ENCODE data around the gene SATB1. TPM values are rescaled to one million over a fixed set of nuclear protein-coding genes. Genes with fewer than 3 reads are reported as not detected.

The SATB1 gene
- total RNA-seq (2022; extraction: Qiagen RNA extraction) = 0.02 to 0.18 TPM (median 0.09 TPM) in 4 of 5 replicates, not detected in the other

DNA sequence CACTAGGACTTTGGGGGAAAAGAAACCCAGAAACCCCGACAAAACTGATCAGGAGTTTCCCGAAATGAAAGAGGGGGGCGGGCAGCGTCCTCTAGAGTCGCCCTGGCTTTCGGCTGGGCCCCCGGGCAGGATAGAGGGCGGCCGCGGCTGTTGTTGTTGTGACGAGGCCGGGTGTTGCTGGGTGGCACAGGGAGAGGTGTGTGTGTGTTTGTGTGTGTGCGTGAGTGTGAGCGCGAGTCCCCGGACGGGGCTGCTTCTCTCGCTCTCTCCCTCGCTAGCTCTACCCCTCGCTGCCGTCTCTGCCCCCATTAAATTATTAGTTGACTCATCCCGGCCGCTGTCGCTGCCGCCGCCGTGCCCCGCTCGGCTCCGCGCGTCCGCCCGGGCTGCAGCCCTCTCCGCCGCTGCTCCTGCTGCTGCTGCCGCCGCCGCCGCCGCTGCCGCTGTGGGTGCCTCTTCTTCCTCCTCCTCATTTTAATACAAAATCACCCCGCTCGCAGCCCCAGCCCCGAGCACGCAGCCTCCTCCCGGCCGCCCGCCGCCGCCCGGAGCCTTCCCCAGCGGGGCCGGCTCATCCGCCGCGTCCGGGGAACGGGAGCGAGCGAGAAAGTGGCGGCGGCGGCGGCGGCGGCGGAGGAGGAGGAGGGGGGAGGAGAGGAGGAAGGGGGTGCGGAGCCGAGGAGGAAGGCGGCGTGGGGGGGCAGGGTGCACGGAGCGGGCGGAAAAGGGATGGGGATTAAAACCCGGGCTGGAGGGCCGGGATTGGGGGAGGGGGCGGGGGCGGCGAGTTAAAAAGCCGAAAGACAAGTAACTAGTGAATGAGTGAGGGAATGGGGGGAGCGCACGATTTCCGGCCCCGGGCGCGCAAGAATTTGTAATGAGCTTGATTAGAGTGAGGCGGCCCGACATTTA is at the start of gene SATB1:
Gene SATB1, minus strand, starts transcription at position 611 of the 912 bp plus-strand sequence. CDS start 4,372 bp downstream, outside the sequence.

